Measurements from ENCODE around the gene C2CD4A.
"Not testable (repeated sequence)": the region's sequence is repeated elsewhere in the genome, so short reads cannot be mapped to it uniquely, and the experiment has no call there.

Gene C2CD4A

GRCh38 chr15:62066663-62067447 lies at the start of gene C2CD4A:
C2CD4A (plus strand) TSS chr15:62066977; CDS start chr15:62067614, 637 bp downstream.
- peaks cover 87% of the 10 kb centered on the region for H3K27me3 ChIP-seq (ENCODE audit: insufficient read depth, low read length)
- H3K27ac ChIP-seq (ENCODE audit: low read length): no peak within 1 kb of the TSS
- H3K4me1 ChIP-seq (ENCODE audit: insufficient read depth, low read length): peaks cover 7% of the 10 kb centered on the region; the same call in 1 of the 2 replicates
- peak within 1 kb of the TSS; percentile 33; the same call in 1 of the 2 replicates for H3K9ac ChIP-seq (ENCODE audit: low read depth, low read length)
- no peaks in the 10 kb centered on the region for H3K36me3 ChIP-seq (ENCODE audit: insufficient read depth, low read depth, low read length)
- peak within 1 kb of the TSS; percentile 55 for H3K4me3 ChIP-seq (ENCODE audit: low read length)
- H3K9me3 ChIP-seq (ENCODE audit: insufficient read depth, low read depth, low read length): no peaks in the 10 kb centered on the region

- peaks cover 3% of the 10 kb centered on the region; the same call in 1 of the 2 replicates for H3K36me3 ChIP-seq (ENCODE audit: insufficient read depth, low read depth, low read length)
- H3K27ac ChIP-seq (ENCODE audit: low read length): no peak overlapping the region
Observed at GRCh38 chr15:62020576-62021160, 46.1 kb upstream of the C2CD4A start.

GRCh38 chr15:62021991-62022600 lies 44.7 kb upstream of the C2CD4A start:
- H3K36me3 ChIP-seq (ENCODE audit: insufficient read depth, low read depth, low read length): peaks cover 3% of the 10 kb centered on the region; the same call in 1 of the 2 replicates
- H3K27me3 ChIP-seq (ENCODE audit: insufficient read depth, low read length): no peaks in the 10 kb centered on the region
- no peaks in the 10 kb centered on the region for H3K9me3 ChIP-seq (ENCODE audit: insufficient read depth, low read depth, low read length)
- H3K4me3 ChIP-seq (ENCODE audit: low read length): no peak overlapping the region
- no peak overlapping the region for H3K9ac ChIP-seq (ENCODE audit: low read depth, low read length)
- no peak overlapping the region for H3K27ac ChIP-seq (ENCODE audit: low read length)
- no peaks in the 10 kb centered on the region for H3K4me1 ChIP-seq (ENCODE audit: insufficient read depth, low read length)

More at GRCh38 chr15:62020576-62021160, 46.1 kb upstream of the C2CD4A start:
- H3K4me1 ChIP-seq (ENCODE audit: insufficient read depth, low read length): no peaks in the 10 kb centered on the region
- H3K9me3 ChIP-seq (ENCODE audit: insufficient read depth, low read depth, low read length): no peaks in the 10 kb centered on the region
- H3K4me3 ChIP-seq (ENCODE audit: low read length): no peak overlapping the region
- no peaks in the 10 kb centered on the region for H3K27me3 ChIP-seq (ENCODE audit: insufficient read depth, low read length)
- no peak overlapping the region for H3K9ac ChIP-seq (ENCODE audit: low read depth, low read length)

GRCh38 chr15:62026487-62027262 lies 40.1 kb upstream of the C2CD4A start:
- no peak overlapping the region for H3K9ac ChIP-seq (ENCODE audit: low read depth, low read length)
- H3K27ac ChIP-seq (ENCODE audit: low read length): no peak overlapping the region
- H3K4me3 ChIP-seq (ENCODE audit: low read length): no peak overlapping the region
- H3K9me3 ChIP-seq (ENCODE audit: insufficient read depth, low read depth, low read length): no peaks in the 10 kb centered on the region
- no peaks in the 10 kb centered on the region for H3K36me3 ChIP-seq (ENCODE audit: insufficient read depth, low read depth, low read length)
- no peaks in the 10 kb centered on the region for H3K4me1 ChIP-seq (ENCODE audit: insufficient read depth, low read length)
- no peaks in the 10 kb centered on the region for H3K27me3 ChIP-seq (ENCODE audit: insufficient read depth, low read length)

- H3K4me1 ChIP-seq (ENCODE audit: insufficient read depth, low read length): no peaks in the 10 kb centered on the region
- no peaks in the 10 kb centered on the region for H3K36me3 ChIP-seq (ENCODE audit: insufficient read depth, low read depth, low read length)
- H3K4me3 ChIP-seq (ENCODE audit: low read length): no peak overlapping the region
- no peak overlapping the region for H3K27ac ChIP-seq (ENCODE audit: low read length)
- no peak overlapping the region for H3K9ac ChIP-seq (ENCODE audit: low read depth, low read length)
- no peaks in the 10 kb centered on the region for H3K27me3 ChIP-seq (ENCODE audit: insufficient read depth, low read length)
- no peaks in the 10 kb centered on the region for H3K9me3 ChIP-seq (ENCODE audit: insufficient read depth, low read depth, low read length)
Observed at GRCh38 chr15:62027263-62027565, 39.6 kb upstream of the C2CD4A start.

- H3K4me1 ChIP-seq (ENCODE audit: insufficient read depth, low read length): no peaks in the 10 kb centered on the region
- no peaks in the 10 kb centered on the region for H3K27me3 ChIP-seq (ENCODE audit: insufficient read depth, low read length)
- H3K36me3 ChIP-seq (ENCODE audit: insufficient read depth, low read depth, low read length): no peaks in the 10 kb centered on the region
- H3K9me3 ChIP-seq (ENCODE audit: insufficient read depth, low read depth, low read length): no peaks in the 10 kb centered on the region
- no peak overlapping the region for H3K9ac ChIP-seq (ENCODE audit: low read depth, low read length)
- H3K4me3 ChIP-seq (ENCODE audit: low read length): no peak overlapping the region
- no peak overlapping the region for H3K27ac ChIP-seq (ENCODE audit: low read length)
Observed at GRCh38 chr15:62027916-62028315, 38.9 kb upstream of the C2CD4A start.

GRCh38 chr15:62035256-62035924 lies 31.4 kb upstream of the C2CD4A start:
- Histone ChIP-seq H3K27me3 (ENCODE audit: insufficient read depth, low read length) (no peaks in the 10 kb centered on the region), H3K9ac (ENCODE audit: low read depth, low read length) (no peak overlapping the region), H3K36me3 (ENCODE audit: insufficient read depth, low read depth, low read length) (no peaks in the 10 kb centered on the region), H3K27ac (ENCODE audit: low read length) (no peak overlapping the region), H3K9me3 (ENCODE audit: insufficient read depth, low read depth, low read length) (no peaks in the 10 kb centered on the region), H3K4me1 (ENCODE audit: insufficient read depth, low read length) (no peaks in the 10 kb centered on the region), H3K4me3 (ENCODE audit: low read length) (no peak overlapping the region)

- Histone ChIP-seq H3K4me1 (ENCODE audit: insufficient read depth, low read length) (no peaks in the 10 kb centered on the region), H3K36me3 (ENCODE audit: insufficient read depth, low read depth, low read length) (no peaks in the 10 kb centered on the region), H3K9me3 (ENCODE audit: insufficient read depth, low read depth, low read length) (no peaks in the 10 kb centered on the region), H3K27me3 (ENCODE audit: insufficient read depth, low read length) (no peaks in the 10 kb centered on the region), H3K9ac (ENCODE audit: low read depth, low read length) (no peak overlapping the region), H3K27ac (ENCODE audit: low read length) (no peak overlapping the region), H3K4me3 (ENCODE audit: low read length) (no peak overlapping the region)
Observed at GRCh38 chr15:62046078-62046743, 20.6 kb upstream of the C2CD4A start.

- H3K4me1 ChIP-seq (ENCODE audit: insufficient read depth, low read length): no peaks in the 10 kb centered on the region
- no peak overlapping the region for H3K4me3 ChIP-seq (ENCODE audit: low read length)
- H3K9ac ChIP-seq (ENCODE audit: low read depth, low read length): no peak overlapping the region
- H3K27ac ChIP-seq (ENCODE audit: low read length): no peak overlapping the region
- no peaks in the 10 kb centered on the region for H3K36me3 ChIP-seq (ENCODE audit: insufficient read depth, low read depth, low read length)
- H3K9me3 ChIP-seq (ENCODE audit: insufficient read depth, low read depth, low read length): no peaks in the 10 kb centered on the region
- H3K27me3 ChIP-seq (ENCODE audit: insufficient read depth, low read length): no peaks in the 10 kb centered on the region
Observed at GRCh38 chr15:62047282-62047827, 19.4 kb upstream of the C2CD4A start.

- not testable (repeated sequence) for H3K4me1 ChIP-seq (ENCODE audit: insufficient read depth, low read length); H3K27ac ChIP-seq (ENCODE audit: low read length); H3K27me3 ChIP-seq (ENCODE audit: insufficient read depth, low read length); H3K9ac ChIP-seq (ENCODE audit: low read depth, low read length); H3K9me3 ChIP-seq (ENCODE audit: insufficient read depth, low read depth, low read length); H3K36me3 ChIP-seq (ENCODE audit: insufficient read depth, low read depth, low read length); H3K4me3 ChIP-seq (ENCODE audit: low read length)
Observed at GRCh38 chr15:62048254-62048653, 18.5 kb upstream of the C2CD4A start.

Measured in iPS-20b (cell line).